Activated CD4-positive, alpha-beta T cell treated with anti-CD3 and anti-CD28 coated beads for 36 hours (primary cell): ENCODE results near the gene LTBP1. TPM values are rescaled to one million over a fixed set of nuclear protein-coding genes. Genes with fewer than 3 reads are reported as not detected.

ENCODE experiments used
- ATAC-seq: fragments of 200-7000 bp; cut with Tn5 transposase; one replicate; pipeline ENCODE4 v1.10.0; 2021; ENCODE audit warnings: mild to moderate bottlenecking, moderate library complexity
- CTCF ChIA-PET: fragments of 350-600 bp; sonication (Branson Sonifier 250); formaldehyde crosslinking; loops from one replicate; lab custom pipeline; 2021; ENCODE audit warnings: antibody characterized with exemption; lab: Charles Lee
- POLR2A ChIA-PET: fragments of 350-600 bp; sonication (Branson Sonifier 250); formaldehyde crosslinking; loops from one replicate; lab custom pipeline; 2021; ENCODE audit warnings: antibody characterized with exemption, inconsistent platforms; lab: Charles Lee
- DNase-seq: peaks from one replicate; pipeline ENCODE4 v3.0.0-alpha.2; 2020
- H3K27ac Mint-ChIP-seq: one replicate; pipeline ENCODE4 v1.8.0; 2021; ENCODE audit warnings: mixed read lengths
- H3K27me3 Mint-ChIP-seq: one replicate; pipeline ENCODE4 v1.8.0; 2021; ENCODE audit warnings: mixed read lengths
- H3K36me3 Mint-ChIP-seq: one replicate; pipeline ENCODE4 v1.8.0; 2021; ENCODE audit warnings: low read depth, mixed read lengths
- H3K4me1 Mint-ChIP-seq: one replicate; pipeline ENCODE4 v1.8.0; 2021; ENCODE audit warnings: mixed read lengths
- H3K4me3 Mint-ChIP-seq: one replicate; pipeline ENCODE4 v1.8.0; 2021; ENCODE audit warnings: mild to moderate bottlenecking, moderate library complexity, mixed read lengths
- H3K9me3 Mint-ChIP-seq: one replicate; pipeline ENCODE4 v1.8.0; 2021; ENCODE audit warnings: low read depth, mixed read lengths
- intact Hi-C, 2 experiments: fragments of 100-400 bp; cut with DNase I in 1 of 2; cut with micrococcal nuclease in 1 of 2; formaldehyde crosslinking; loops; one replicate each; pipeline versions ENCODE4 v1.14.2 to v1.15.1; 2022 to 2024; cut with DNase I, micrococcal nuclease
- total RNA-seq, 2 experiments: library from RNA; stranded (reverse); gene quantifications; one replicate each; pipeline ENCODE4 v1.2.3, GENCODE V29; 2021

Gene LTBP1
- total RNA-seq, 2 experiments from 2014 or later, result 0.14 to 0.26 TPM

DNA sequence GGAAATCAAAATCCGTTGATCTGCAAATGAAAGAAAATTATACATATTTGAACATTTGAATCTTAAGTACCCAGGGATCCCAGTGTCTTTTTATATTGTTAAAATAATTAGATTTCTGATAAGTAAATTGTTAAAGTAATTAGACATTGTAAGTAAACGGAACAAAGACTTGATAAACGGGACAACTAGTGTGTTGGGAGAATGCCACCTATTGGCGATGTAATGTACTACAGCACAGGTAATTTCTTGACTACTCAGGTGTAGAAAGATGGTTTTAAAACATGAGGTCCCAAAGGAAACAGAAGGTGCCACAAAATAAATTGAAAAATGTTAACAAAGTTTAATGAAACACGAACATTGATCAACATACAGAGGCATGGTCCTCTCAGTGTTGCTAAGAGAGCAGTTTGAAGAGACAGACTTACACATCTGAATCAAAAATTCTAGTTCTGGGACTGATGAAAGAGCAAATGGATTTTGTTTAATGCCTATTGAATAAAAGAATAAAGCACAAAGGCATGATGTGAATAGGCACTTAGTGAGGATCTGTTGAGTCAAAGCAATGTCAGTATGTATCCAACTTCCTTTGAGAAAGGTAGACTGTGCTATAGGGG, 426.3 kb downstream of the LTBP1 start:
- DNase-seq, result peak; percentile 32
- Mint-ChIP-seq H3K4me1 (no peaks in the 10 kb centered on the region), H3K4me3 (no peak overlapping the region), H3K36me3 (no peaks in the 10 kb centered on the region), H3K27ac (no peak overlapping the region), H3K27me3 (no peaks in the 10 kb centered on the region), H3K9me3 (no peaks in the 10 kb centered on the region)
- ChIA-PET CTCF (interaction anchor here (0.9 to 2.5 kb wide), 12 partner anchors 9 to 340 kb away, joined by 3 to 15 read pairs (median 4); no protein-coding TSS in a partner anchor), POLR2A (no interaction called here)
- peak; percentile 26 for ATAC-seq
- intact Hi-C loops, result loop anchor here (1.0 to 10.0 kb wide), 8 partner anchors 164 to 821 kb away; partner anchors contain the start of gene LTBP1 (in 1 of the 2)

GRCh38 chr2:33373986-33374385, 427.2 kb downstream of the LTBP1 start:
- no peak overlapping the region for H3K4me3 Mint-ChIP-seq
- H3K27ac Mint-ChIP-seq, result no peak overlapping the region
- intact Hi-C loops, result loop anchor here (1.0 to 10.0 kb wide), 8 partner anchors 165 to 822 kb away; partner anchors contain the start of gene LTBP1 (in 1 of the 2)
- ATAC-seq (no peak), DNase-seq (no peak)
- H3K4me1 Mint-ChIP-seq, result no peaks in the 10 kb centered on the region
- no peaks in the 10 kb centered on the region for H3K36me3 Mint-ChIP-seq
- POLR2A ChIA-PET, result no interaction called here
- H3K27me3 Mint-ChIP-seq, result no peaks in the 10 kb centered on the region
- no peaks in the 10 kb centered on the region for H3K9me3 Mint-ChIP-seq
- CTCF ChIA-PET, result interaction anchor here (2.5 kb wide), 1 partner anchor 12 kb away, joined by 15 read pairs; no protein-coding TSS in a partner anchor

DNA sequence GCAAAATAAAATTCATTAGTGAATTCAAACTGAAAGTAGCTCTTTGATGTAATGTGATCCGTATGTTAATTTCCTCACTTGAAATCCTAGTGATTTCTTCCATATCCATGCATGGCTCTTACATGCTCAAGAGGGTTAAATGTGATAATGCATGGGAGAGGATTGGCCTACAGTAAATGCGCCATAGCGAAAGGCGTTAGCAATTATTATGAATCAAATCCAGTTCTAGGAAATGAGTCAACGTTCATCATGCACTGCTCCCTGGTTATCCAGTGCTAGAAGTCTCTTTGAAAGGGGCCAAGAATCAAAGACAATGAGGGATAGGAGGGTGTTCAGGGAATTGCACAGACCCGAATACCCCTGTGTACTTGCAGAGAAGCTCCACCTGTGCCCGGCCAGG, 428.3 kb downstream of the LTBP1 start:
- ATAC-seq, result no peak
- Mint-ChIP-seq H3K27ac (no peak overlapping the region), H3K4me3 (no peak overlapping the region), H3K36me3 (no peaks in the 10 kb centered on the region), H3K4me1 (no peaks in the 10 kb centered on the region), H3K9me3 (no peaks in the 10 kb centered on the region), H3K27me3 (no peaks in the 10 kb centered on the region)
- ChIA-PET CTCF (interaction anchor here (0.6 to 1.6 kb wide), 2 partner anchors 208 to 274 kb away, joined by 3 read pairs; no protein-coding TSS in a partner anchor), POLR2A (no interaction called here)
- no peak for DNase-seq
- intact Hi-C loops, result loop anchor here in 1 of 2 experiments (10.0 kb wide), 2 partner anchors 600 to 820 kb away; no protein-coding TSS in a partner anchor

- Mint-ChIP-seq H3K36me3 (no peaks in the 10 kb centered on the region), H3K4me1 (no peaks in the 10 kb centered on the region), H3K27ac (no peak overlapping the region), H3K4me3 (no peak overlapping the region), H3K27me3 (no peaks in the 10 kb centered on the region), H3K9me3 (no peaks in the 10 kb centered on the region)
- intact Hi-C loops, result loop anchor here in 1 of 2 experiments (10.0 kb wide), 2 partner anchors 602 to 822 kb away; no protein-coding TSS in a partner anchor
- ChIA-PET CTCF (interaction anchor here (0.8 to 1.2 kb wide), 4 partner anchors 13 to 175 kb away, joined by 3 to 4 read pairs (median 3); no protein-coding TSS in a partner anchor), POLR2A (no interaction called here)
- DNase-seq (no peak), ATAC-seq (no peak)
These were observed 430.3 kb downstream of the LTBP1 start for GRCh38 chr2:33377048-33377447.

GRCh38 chr2:33378556-33379210, 431.9 kb downstream of the LTBP1 start:
- no peaks in the 10 kb centered on the region for H3K9me3 Mint-ChIP-seq
- DNase-seq (no peak), ATAC-seq (no peak)
- CTCF ChIA-PET, result interaction anchor here (0.6 to 1.3 kb wide), 4 partner anchors 78 to 712 kb away, joined by 3 to 4 read pairs (median 3); no protein-coding TSS in a partner anchor
- no peak overlapping the region for H3K4me3 Mint-ChIP-seq
- H3K4me1 Mint-ChIP-seq, result no peaks in the 10 kb centered on the region
- POLR2A ChIA-PET, result no interaction called here
- H3K36me3 Mint-ChIP-seq, result no peaks in the 10 kb centered on the region
- no peak overlapping the region for H3K27ac Mint-ChIP-seq
- H3K27me3 Mint-ChIP-seq, result peaks cover 3% of the 10 kb centered on the region
- intact Hi-C loops, result loop anchor here in 1 of 2 experiments (10.0 kb wide), 2 partner anchors 604 to 824 kb away; no protein-coding TSS in a partner anchor

- Mint-ChIP-seq H3K4me1 (no peaks in the 10 kb centered on the region), H3K4me3 (no peak overlapping the region), H3K9me3 (no peaks in the 10 kb centered on the region), H3K36me3 (no peaks in the 10 kb centered on the region), H3K27ac (no peak overlapping the region), H3K27me3 (peaks cover 3% of the 10 kb centered on the region)
- ChIA-PET CTCF (interaction anchor here (0.6 to 2.0 kb wide), 9 partner anchors 16 to 1600 kb away, joined by 3 to 9 read pairs (median 3); no protein-coding TSS in a partner anchor), POLR2A (no interaction called here)
- DNase-seq, result no peak
- intact Hi-C loops, result no loop called here
- no peak for ATAC-seq
These were observed 433.4 kb downstream of the LTBP1 start for GRCh38 chr2:33380001-33380609.

DNA sequence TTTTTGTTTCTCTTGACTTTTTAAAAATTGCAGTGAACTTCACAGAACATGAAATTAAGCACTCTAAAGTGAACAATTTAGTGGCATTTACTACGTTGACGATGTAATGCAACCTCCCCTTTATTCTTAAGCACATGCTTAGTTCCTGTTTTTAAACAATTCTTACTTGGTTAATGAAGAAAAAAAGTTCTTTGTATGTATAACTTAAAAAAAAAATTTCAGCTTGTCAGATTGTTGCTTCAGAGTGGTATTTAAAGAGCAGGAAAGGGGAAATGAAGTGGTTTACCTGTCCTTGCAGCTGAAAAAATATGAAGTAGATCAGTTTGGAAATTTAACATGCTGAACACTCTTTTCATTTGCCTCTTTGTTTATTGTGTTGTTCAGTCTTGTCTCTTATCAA, 434.0 kb downstream of the LTBP1 start:
- ChIA-PET POLR2A (no interaction called here), CTCF (interaction anchor here (0.7 to 2.0 kb wide), 6 partner anchors 15 to 250 kb away, joined by 3 to 9 read pairs (median 3); no protein-coding TSS in a partner anchor)
- DNase-seq (no peak), ATAC-seq (no peak)
- intact Hi-C loops, result no loop called here
- Mint-ChIP-seq H3K4me1 (no peaks in the 10 kb centered on the region), H3K36me3 (no peaks in the 10 kb centered on the region), H3K27ac (no peak overlapping the region), H3K27me3 (peaks cover 3% of the 10 kb centered on the region), H3K4me3 (no peak overlapping the region), H3K9me3 (no peaks in the 10 kb centered on the region)

DNA sequence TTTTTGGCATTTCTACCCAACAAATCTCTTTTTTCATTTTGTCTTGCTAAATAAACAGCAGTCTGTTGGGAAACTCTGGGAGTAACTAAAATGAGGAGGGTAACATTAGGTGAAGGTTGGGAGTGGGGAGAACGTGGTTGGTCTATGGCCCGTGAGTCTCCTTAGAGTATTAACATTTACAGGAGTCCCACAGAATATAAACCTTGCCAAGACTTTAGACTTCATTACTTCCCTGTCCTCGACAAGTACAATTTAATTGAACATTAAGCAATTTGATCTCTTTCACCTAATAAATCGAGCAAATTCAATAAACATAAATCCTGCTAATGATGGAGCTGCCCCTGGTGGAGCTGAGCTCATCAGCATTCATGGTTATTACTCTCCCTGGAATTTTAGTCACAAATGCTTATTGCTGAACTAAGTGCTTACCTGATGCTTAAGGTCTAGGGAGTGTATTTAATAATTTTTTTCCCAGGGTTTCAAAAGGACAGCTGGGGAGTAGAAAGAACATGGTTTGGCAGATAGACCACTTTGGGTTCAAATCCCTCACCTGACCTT, 434.6 kb downstream of the LTBP1 start:
- Mint-ChIP-seq H3K9me3 (no peaks in the 10 kb centered on the region), H3K36me3 (no peaks in the 10 kb centered on the region), H3K27me3 (peaks cover 3% of the 10 kb centered on the region), H3K4me1 (no peaks in the 10 kb centered on the region), H3K4me3 (no peak overlapping the region), H3K27ac (no peak overlapping the region)
- intact Hi-C loops, result no loop called here
- DNase-seq (no peak), ATAC-seq (no peak)
- POLR2A ChIA-PET, result no interaction called here
- CTCF ChIA-PET, result interaction anchor here (0.6 to 2.0 kb wide), 3 partner anchors 9 to 202 kb away, joined by 3 to 9 read pairs (median 3); no protein-coding TSS in a partner anchor

DNA sequence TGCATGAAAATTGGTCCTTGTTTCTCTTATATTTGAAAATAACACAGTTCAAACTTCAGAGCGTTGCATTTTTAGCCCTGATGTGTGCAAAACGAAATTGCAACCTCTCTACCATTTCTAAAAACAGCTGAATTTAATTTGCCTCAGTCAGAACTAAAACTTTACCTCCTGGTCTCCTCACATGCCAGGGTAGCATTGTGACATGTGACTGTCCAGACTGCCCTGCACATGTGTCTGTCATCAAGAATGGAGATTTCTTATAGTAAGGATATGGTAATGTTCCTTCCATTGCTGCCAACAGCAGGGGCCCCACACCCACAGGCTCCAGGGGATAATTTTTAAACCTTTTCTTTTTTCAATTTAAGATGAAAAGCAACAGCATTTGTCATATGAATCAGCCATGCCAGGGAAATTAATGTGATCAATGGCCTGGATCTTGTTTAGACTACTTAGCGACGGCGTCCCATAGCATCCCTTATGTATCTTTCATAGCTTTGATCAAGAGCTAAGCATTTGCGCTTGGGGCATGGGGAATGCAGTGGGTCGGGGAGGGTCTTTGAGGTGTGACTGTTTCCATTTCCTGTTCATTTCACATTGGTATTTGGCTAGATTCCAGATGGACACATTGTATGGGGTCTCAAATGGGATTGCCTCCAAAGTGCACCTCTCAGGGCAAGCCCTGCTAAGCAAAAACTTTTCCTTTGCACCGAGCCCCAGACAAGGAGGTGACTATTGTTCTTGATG, 437.3 kb downstream of the LTBP1 start:
- intact Hi-C loops, result no loop called here
- no peak overlapping the region for H3K27ac Mint-ChIP-seq
- DNase-seq (no peak), ATAC-seq (no peak)
- H3K27me3 Mint-ChIP-seq, result peaks cover 3% of the 10 kb centered on the region
- no peaks in the 10 kb centered on the region for H3K36me3 Mint-ChIP-seq
- no peaks in the 10 kb centered on the region for H3K9me3 Mint-ChIP-seq
- ChIA-PET POLR2A (no interaction called here), CTCF (interaction anchor here (1.0 to 1.2 kb wide), 2 partner anchors 12 to 13 kb away, joined by 4 read pairs; no protein-coding TSS in a partner anchor)
- H3K4me3 Mint-ChIP-seq, result no peak overlapping the region
- H3K4me1 Mint-ChIP-seq, result no peaks in the 10 kb centered on the region

DNA sequence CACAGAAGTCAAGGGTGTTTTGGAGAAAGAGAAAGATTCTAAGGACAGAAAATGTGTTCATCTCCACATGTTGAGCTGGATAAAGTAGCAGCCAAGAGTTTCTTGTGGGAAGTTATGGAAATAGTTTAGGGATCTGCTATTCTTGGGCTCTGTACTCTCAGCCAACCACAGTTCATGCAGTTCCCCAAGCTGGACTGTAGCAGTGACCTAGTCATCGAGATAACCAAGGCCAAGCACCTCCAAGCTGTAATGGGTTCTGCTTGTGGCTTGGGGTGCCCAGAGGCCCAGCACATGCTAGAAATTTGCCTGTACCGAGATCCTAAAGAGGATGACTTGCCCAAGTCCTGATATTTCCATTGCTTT, 437.8 kb downstream of the LTBP1 start:
- H3K9me3 Mint-ChIP-seq, result no peaks in the 10 kb centered on the region
- intact Hi-C loops, result no loop called here
- DNase-seq, result no peak
- no peak overlapping the region for H3K4me3 Mint-ChIP-seq
- CTCF ChIA-PET, result interaction anchor here (1.2 kb wide), 1 partner anchor 14 kb away, joined by 4 read pairs; no protein-coding TSS in a partner anchor
- H3K36me3 Mint-ChIP-seq, result no peaks in the 10 kb centered on the region
- POLR2A ChIA-PET, result no interaction called here
- peaks cover 3% of the 10 kb centered on the region for H3K27me3 Mint-ChIP-seq
- no peak for ATAC-seq
- H3K27ac Mint-ChIP-seq, result no peak overlapping the region
- no peaks in the 10 kb centered on the region for H3K4me1 Mint-ChIP-seq
